ENCODE measurements around the gene DNAH7.

DNA sequence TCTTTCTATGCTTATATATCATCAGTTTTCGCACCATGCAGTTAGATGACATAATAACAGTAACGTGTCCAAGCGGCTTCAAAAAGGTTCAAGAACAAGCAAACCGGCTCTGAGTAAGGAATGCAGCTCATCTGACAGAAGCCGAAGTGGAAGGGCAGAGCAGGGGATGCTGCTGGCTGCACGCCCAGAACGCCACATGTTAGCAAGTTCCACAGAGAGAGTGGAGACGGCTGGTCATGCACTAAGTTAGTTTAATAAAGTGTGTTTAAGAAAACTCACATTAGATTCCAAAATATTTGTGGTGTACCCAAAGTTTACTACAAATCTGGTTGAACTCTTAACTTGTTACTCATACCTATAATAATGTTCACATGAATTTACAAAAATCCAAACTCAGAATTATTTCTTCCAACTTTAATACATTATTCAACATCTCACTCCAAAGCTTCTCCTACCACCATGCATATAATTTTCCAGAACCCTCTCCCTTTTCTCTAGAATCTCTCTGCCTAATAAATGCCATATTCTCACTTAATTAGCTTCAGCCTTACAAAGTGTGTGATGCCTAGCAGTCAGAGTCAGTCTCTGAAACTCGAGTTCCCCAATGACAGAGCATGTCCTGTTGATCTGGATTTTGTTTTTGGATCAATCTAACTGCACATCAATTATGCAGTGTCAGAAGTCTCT is 170.0 kb downstream of the DNAH7 start:
- no peak for TF ChIP-seq CTCF (optimal IDR thresholded peaks at IDR 0.05 in 1 of 3, IDR thresholded peaks at IDR 0.05 in 1 of 3, conservative IDR thresholded peaks at IDR 0.05 in 1 of 3; ENCODE audit: extremely low read depth in 1 of 3, insufficient read depth in 2 of 3, low read length in 3 of 3)
- TF ChIP-seq EZH2 (IDR thresholded peaks at IDR 0.05; ENCODE audit: low read length), result no peak
